AG10803 (cell line): Measurements from ENCODE around the gene IP6K3.

ENCODE experiments used
- DNase-seq: peaks from one replicate; pipeline ENCODE4 v3.0.0; 2010; ENCODE audit warnings: low read depth
- H3K4me3 ChIP-seq: 2 replicates; pipeline ENCODE4 v1.5.1; 2011; ENCODE audit warnings: mild to moderate bottlenecking, low read length, control low read depth
- CTCF ChIP-seq: conservative IDR thresholded peaks from 2 replicates; pipeline ENCODE4 v1.5.1; 2011; ENCODE audit warnings: mild to moderate bottlenecking, low read length, control low read depth, inconsistent platforms

Gene IP6K3

GRCh38 chr6:33708516-33709204, 38.0 kb downstream of the IP6K3 start:
- TF ChIP-seq CTCF = no peak
- H3K4me3 ChIP-seq = no peak overlapping the region
- DNase-seq = no peak

- no peak for TF ChIP-seq CTCF
- H3K4me3 ChIP-seq = no peak overlapping the region
- no peak for DNase-seq
These were observed 38.9 kb downstream of the IP6K3 start for GRCh38 chr6:33707771-33708170.

- TF ChIP-seq CTCF = no peak
- no peak for DNase-seq
- no peak overlapping the region for H3K4me3 ChIP-seq
These were observed 40.6 kb downstream of the IP6K3 start for GRCh38 chr6:33705955-33706725.

- TF ChIP-seq CTCF = no peak
- no peak overlapping the region for H3K4me3 ChIP-seq
- DNase-seq = peak; percentile 62
These were observed 41.3 kb downstream of the IP6K3 start for GRCh38 chr6:33705268-33705885.

- no peak for TF ChIP-seq CTCF
- DNase-seq = no peak
- no peak overlapping the region for H3K4me3 ChIP-seq
These were observed 42.3 kb downstream of the IP6K3 start for GRCh38 chr6:33704215-33705066.

GRCh38 chr6:33702345-33702977, 44.2 kb downstream of the IP6K3 start:
- peak; percentile 74 for TF ChIP-seq CTCF
- DNase-seq = peak; percentile 69
- H3K4me3 ChIP-seq = no peak overlapping the region
